ENCODE data around the gene KLF7.

Gene KLF7

DNA sequence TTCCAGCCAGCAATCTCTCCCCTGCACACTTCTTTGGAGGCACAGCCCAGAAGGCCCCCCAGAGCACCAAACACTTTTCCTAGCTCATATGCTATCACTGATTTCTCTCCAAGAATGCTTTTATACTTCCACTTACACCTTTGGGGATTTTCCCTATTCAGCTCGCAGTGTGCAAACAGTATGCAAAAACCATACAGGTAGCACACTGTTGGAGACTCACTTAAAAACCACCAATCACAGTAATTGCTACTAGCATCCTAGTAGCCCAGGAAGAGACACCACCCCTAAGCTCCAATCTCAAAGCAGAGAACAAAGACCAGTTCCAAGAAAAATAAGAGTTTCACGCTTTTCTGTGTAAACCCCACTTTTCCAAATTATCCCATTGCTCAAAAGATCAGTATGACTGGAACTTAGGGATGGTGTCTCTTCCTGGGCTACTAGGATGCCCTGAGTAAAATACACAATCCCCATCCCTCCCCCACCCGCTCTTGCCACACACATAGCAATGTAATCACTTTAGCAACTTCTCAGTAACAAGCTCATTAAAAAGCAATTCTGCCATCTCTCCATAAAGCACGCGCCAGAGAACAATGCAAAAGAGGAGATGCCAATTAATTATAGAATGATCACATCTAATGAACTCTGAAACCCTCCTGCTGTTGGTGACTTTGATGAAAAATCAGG lies 43.0 kb downstream of the KLF7 start:
- Histone ChIP-seq H3F3A (ENCODE audit: insufficient read depth, low read length) (no peaks in the 10 kb centered on the region), H3K4me3 (ENCODE audit: low read length) (no peak overlapping the region), H3K9me2 (replicated peaks; ENCODE audit: insufficient read depth, low read length) (no peaks in the 10 kb centered on the region), H3K9me3 (replicated peaks; ENCODE audit: insufficient read depth, low read length) (no peaks in the 10 kb centered on the region), H3K4me1 (ENCODE audit: low read length) (no peaks in the 10 kb centered on the region), H4K20me1 (ENCODE audit: insufficient read depth, low read length) (no peaks in the 10 kb centered on the region), H3K9ac (ENCODE audit: low read length) (no peak overlapping the region), H3K79me2 (ENCODE audit: low read length) (0 out of 2 replicates have a peak, but pooled peaks cover 1% of the 10 kb centered on the region), H3K36me3 (replicated peaks; ENCODE audit: insufficient read depth, low read length) (no peaks in the 10 kb centered on the region), H2AFZ (ENCODE audit: low read length) (no peak overlapping the region), H3K4me2 (ENCODE audit: low read depth, low read length) (no peak overlapping the region), H3K27me3 (replicated peaks; ENCODE audit: insufficient read depth, low read length) (no peaks in the 10 kb centered on the region), H3K27ac (ENCODE audit: low read length) (no peak overlapping the region)
- no peak for TF ChIP-seq EZH2 (optimal IDR thresholded peaks at IDR 0.05; ENCODE audit: low read depth, low read length)
- no peak for TF ChIP-seq EZH2phosphoT487 (IDR thresholded peaks at IDR 0.05; ENCODE audit: low read length)
- TF ChIP-seq, protein P1, sequence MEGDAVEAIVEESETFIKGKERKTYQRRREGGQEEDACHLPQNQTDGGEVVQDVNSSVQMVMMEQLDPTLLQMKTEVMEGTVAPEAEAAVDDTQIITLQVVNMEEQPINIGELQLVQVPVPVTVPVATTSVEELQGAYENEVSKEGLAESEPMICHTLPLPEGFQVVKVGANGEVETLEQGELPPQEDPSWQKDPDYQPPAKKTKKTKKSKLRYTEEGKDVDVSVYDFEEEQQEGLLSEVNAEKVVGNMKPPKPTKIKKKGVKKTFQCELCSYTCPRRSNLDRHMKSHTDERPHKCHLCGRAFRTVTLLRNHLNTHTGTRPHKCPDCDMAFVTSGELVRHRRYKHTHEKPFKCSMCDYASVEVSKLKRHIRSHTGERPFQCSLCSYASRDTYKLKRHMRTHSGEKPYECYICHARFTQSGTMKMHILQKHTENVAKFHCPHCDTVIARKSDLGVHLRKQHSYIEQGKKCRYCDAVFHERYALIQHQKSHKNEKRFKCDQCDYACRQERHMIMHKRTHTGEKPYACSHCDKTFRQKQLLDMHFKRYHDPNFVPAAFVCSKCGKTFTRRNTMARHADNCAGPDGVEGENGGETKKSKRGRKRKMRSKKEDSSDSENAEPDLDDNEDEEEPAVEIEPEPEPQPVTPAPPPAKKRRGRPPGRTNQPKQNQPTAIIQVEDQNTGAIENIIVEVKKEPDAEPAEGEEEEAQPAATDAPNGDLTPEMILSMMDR (IDR thresholded peaks at IDR 0.05; ENCODE audit: low read length) = no peak
- DNase-seq = no peak

DNA sequence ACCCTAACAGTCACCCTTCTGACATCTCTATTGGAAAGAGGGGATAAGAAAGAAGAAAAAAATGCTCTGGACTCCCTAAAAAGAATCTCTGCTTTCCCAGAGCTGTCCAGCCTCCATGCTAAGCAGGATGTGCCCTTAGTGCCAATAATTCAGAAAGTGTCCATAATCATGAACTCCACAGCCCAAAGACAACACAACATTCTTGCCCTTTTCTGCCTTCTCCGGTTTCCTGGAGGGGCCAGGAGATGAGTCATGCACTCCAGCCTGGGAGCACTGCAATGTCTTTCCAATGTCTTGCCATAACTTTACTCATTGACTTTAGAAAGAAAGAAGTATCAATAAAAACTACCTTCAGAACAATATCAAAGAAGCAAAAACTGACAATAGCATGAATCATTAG lies 44.0 kb downstream of the KLF7 start:
- Histone ChIP-seq H3K4me2 (ENCODE audit: low read depth, low read length) (no peak overlapping the region), H3K9ac (ENCODE audit: low read length) (no peak overlapping the region), H3K79me2 (ENCODE audit: low read length) (no peaks in the 10 kb centered on the region), H3K36me3 (replicated peaks; ENCODE audit: insufficient read depth, low read length) (no peaks in the 10 kb centered on the region), H3K9me3 (replicated peaks; ENCODE audit: insufficient read depth, low read length) (no peaks in the 10 kb centered on the region), H3K4me1 (ENCODE audit: low read length) (no peaks in the 10 kb centered on the region), H3F3A (ENCODE audit: insufficient read depth, low read length) (no peaks in the 10 kb centered on the region), H3K9me2 (replicated peaks; ENCODE audit: insufficient read depth, low read length) (no peaks in the 10 kb centered on the region), H3K27me3 (replicated peaks; ENCODE audit: insufficient read depth, low read length) (no peaks in the 10 kb centered on the region), H3K4me3 (ENCODE audit: low read length) (no peak overlapping the region), H3K27ac (ENCODE audit: low read length) (no peak overlapping the region), H4K20me1 (ENCODE audit: insufficient read depth, low read length) (no peaks in the 10 kb centered on the region), H2AFZ (ENCODE audit: low read length) (no peak overlapping the region)
- no peak for DNase-seq
- TF ChIP-seq EZH2phosphoT487 (IDR thresholded peaks at IDR 0.05; ENCODE audit: low read length) (no peak), EZH2 (optimal IDR thresholded peaks at IDR 0.05; ENCODE audit: low read depth, low read length) (no peak)
- TF ChIP-seq, protein P1 (IDR thresholded peaks at IDR 0.05; ENCODE audit: low read length) = no peak

DNA sequence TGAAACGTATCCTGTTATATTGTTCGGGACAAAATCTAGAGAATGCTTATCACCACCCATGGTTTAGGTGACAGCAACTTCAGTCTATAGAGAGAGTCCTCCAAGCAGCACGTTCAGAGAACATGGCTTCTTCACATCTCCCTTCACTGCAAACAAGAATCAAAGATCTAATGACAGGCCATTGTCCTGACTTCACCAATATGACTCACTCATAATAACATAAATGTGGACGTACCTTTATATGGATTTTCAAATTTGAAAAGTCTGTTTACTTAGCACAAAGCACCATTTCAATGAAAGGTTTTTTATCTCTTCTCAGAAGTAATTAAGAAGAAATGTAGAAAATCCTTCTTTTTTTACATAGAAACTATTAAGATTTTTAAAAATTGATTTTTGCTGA lies 46.7 kb downstream of the KLF7 start:
- Histone ChIP-seq H4K20me1 (ENCODE audit: insufficient read depth, low read length) (no peaks in the 10 kb centered on the region), H3K4me2 (ENCODE audit: low read depth, low read length) (no peak overlapping the region), H3F3A (ENCODE audit: insufficient read depth, low read length) (no peaks in the 10 kb centered on the region), H2AFZ (ENCODE audit: low read length) (no peak overlapping the region), H3K9me3 (replicated peaks; ENCODE audit: insufficient read depth, low read length) (no peaks in the 10 kb centered on the region), H3K27ac (ENCODE audit: low read length) (no peak overlapping the region), H3K4me3 (ENCODE audit: low read length) (no peak overlapping the region), H3K36me3 (replicated peaks; ENCODE audit: insufficient read depth, low read length) (no peaks in the 10 kb centered on the region), H3K27me3 (replicated peaks; ENCODE audit: insufficient read depth, low read length) (no peaks in the 10 kb centered on the region), H3K79me2 (ENCODE audit: low read length) (no peaks in the 10 kb centered on the region), H3K9me2 (replicated peaks; ENCODE audit: insufficient read depth, low read length) (no peaks in the 10 kb centered on the region), H3K9ac (ENCODE audit: low read length) (no peak overlapping the region), H3K4me1 (ENCODE audit: low read length) (no peaks in the 10 kb centered on the region)
- no peak for DNase-seq
- TF ChIP-seq EZH2phosphoT487 (IDR thresholded peaks at IDR 0.05; ENCODE audit: low read length) (no peak), EZH2 (optimal IDR thresholded peaks at IDR 0.05; ENCODE audit: low read depth, low read length) (no peak)
- TF ChIP-seq, protein P1 (IDR thresholded peaks at IDR 0.05; ENCODE audit: low read length) = no peak

Data from MM.1S (cell line).